Chondrocyte (in vitro differentiated cells): ENCODE data around the gene HNRNPL. TPM values are rescaled to one million over a fixed set of nuclear protein-coding genes. Genes with fewer than 3 reads are reported as not detected.
"Not testable (repeated sequence)": the region's sequence is repeated elsewhere in the genome, so short reads cannot be mapped to it uniquely, and the experiment has no call there.

Experiments used
- DNase-seq: peaks from one replicate; pipeline ENCODE4 v3.0.0; 2021; ENCODE audit warnings: mixed read lengths, low spot score
- H3K27ac Mint-ChIP-seq: one replicate; pipeline ENCODE4 v1.8.0; 2021; ENCODE audit warnings: mild to moderate bottlenecking, moderate library complexity, mixed read lengths; ENCODE audit not compliant: unreplicated experiment
- H3K27me3 Mint-ChIP-seq: 2 replicates; pipeline ENCODE4 v1.8.0; 2021; ENCODE audit warnings: low read depth, mixed read lengths
- H3K36me3 Mint-ChIP-seq: 2 replicates; pipeline ENCODE4 v1.8.0; 2021; ENCODE audit warnings: low read depth, mixed read lengths
- H3K4me1 Mint-ChIP-seq: 2 replicates; pipeline ENCODE4 v1.8.0; 2021; ENCODE audit warnings: low read depth, mild to moderate bottlenecking, mixed read lengths
- H3K4me3 Mint-ChIP-seq: one replicate; pipeline ENCODE4 v1.8.0; 2021; ENCODE audit warnings: mild to moderate bottlenecking, moderate library complexity, mixed read lengths; ENCODE audit not compliant: unreplicated experiment
- H3K9me3 Mint-ChIP-seq: 2 replicates; pipeline ENCODE4 v1.8.0; 2021; ENCODE audit warnings: low read depth, mixed read lengths
- CTCF ChIP-seq: fragments of 200-600 bp; sonication (generic); IDR thresholded peaks from 2 replicates; pipeline ENCODE4 v1.5.0; 2021; ENCODE audit warnings: antibody characterized with exemption, mild to moderate bottlenecking, moderate library complexity
- total RNA-seq: library from RNA; stranded (reverse); gene quantifications from 3 replicates; pipeline ENCODE4 v1.2.1, GENCODE V29; 2021

Gene HNRNPL
- total RNA-seq, 1 donor from 2014 or later: 214 TPM

GRCh38 chr19:38792250-38793111 lies 57.3 kb downstream of the HNRNPL start:
- H3K27ac Mint-ChIP-seq: peak overlapping the region; percentile 78
- no peaks in the 10 kb centered on the region for H3K36me3 Mint-ChIP-seq
- TF ChIP-seq CTCF: no peak
- no peak for DNase-seq
- H3K9me3 Mint-ChIP-seq: peaks cover 3% of the 10 kb centered on the region
- no peak overlapping the region for H3K4me3 Mint-ChIP-seq
- no peaks in the 10 kb centered on the region for H3K27me3 Mint-ChIP-seq
- H3K4me1 Mint-ChIP-seq: peaks cover 12% of the 10 kb centered on the region

GRCh38 chr19:38791451-38792064 lies 58.2 kb downstream of the HNRNPL start:
- H3K9me3 Mint-ChIP-seq, H3K27ac Mint-ChIP-seq, DNase-seq, H3K36me3 Mint-ChIP-seq, H3K27me3 Mint-ChIP-seq, H3K4me3 Mint-ChIP-seq: not testable (repeated sequence)
- peaks cover 12% of the 10 kb centered on the region for H3K4me1 Mint-ChIP-seq

- H3K4me3 Mint-ChIP-seq, DNase-seq, H3K9me3 Mint-ChIP-seq, H3K27me3 Mint-ChIP-seq, H3K36me3 Mint-ChIP-seq, H3K27ac Mint-ChIP-seq: not testable (repeated sequence)
- H3K4me1 Mint-ChIP-seq: peaks cover 12% of the 10 kb centered on the region
These were observed 59.0 kb downstream of the HNRNPL start for GRCh38 chr19:38790507-38791403.

GRCh38 chr19:38788478-38789243 lies 61.1 kb downstream of the HNRNPL start, which contains the start of gene LGALS7B:
Gene LGALS7B (plus strand): TSS chr19:38789200. CDS start chr19:38789227, 27 bp downstream.
- no peak for TF ChIP-seq CTCF
- H3K27ac Mint-ChIP-seq: peak within 1 kb of the TSS; percentile 13
- peaks cover 9% of the 10 kb centered on the region for H3K4me1 Mint-ChIP-seq
- H3K4me3 Mint-ChIP-seq: no peak within 1 kb of the TSS
- no peaks in the 10 kb centered on the region for H3K9me3 Mint-ChIP-seq
- no peaks in the 10 kb centered on the region for H3K27me3 Mint-ChIP-seq
- H3K36me3 Mint-ChIP-seq: no peaks in the 10 kb centered on the region
- DNase-seq: no peak

GRCh38 chr19:38786572-38787265 lies 63.1 kb downstream of the HNRNPL start:
- no peak overlapping the region for H3K27ac Mint-ChIP-seq
- TF ChIP-seq CTCF: no peak
- no peak overlapping the region for H3K4me3 Mint-ChIP-seq
- no peak for DNase-seq
- no peaks in the 10 kb centered on the region for H3K36me3 Mint-ChIP-seq
- H3K27me3 Mint-ChIP-seq: peaks cover 1% of the 10 kb centered on the region
- no peaks in the 10 kb centered on the region for H3K4me1 Mint-ChIP-seq
- H3K9me3 Mint-ChIP-seq: no peaks in the 10 kb centered on the region

Other genes with a start within 250 kb of the HNRNPL start
- gene MAP4K1, start 232.0 kb downstream of the HNRNPL start, total RNA-seq: 0.23 to 1.4 TPM (median 1.4 TPM) in 3 replicates
- 177 to 208 TPM (median 185 TPM) in 3 replicates for gene EIF3K, start 230.8 kb downstream of the HNRNPL start, total RNA-seq
- gene ACTN4, start 202.3 kb downstream of the HNRNPL start, total RNA-seq: 641 to 921 TPM (median 917 TPM) in 3 replicates
- gene CAPN12, start 105.5 kb downstream of the HNRNPL start, total RNA-seq: 0.40 to 0.44 TPM (median 0.44 TPM) in 3 replicates
- not detected in 3 replicates for gene LGALS7, start 76.5 kb downstream of the HNRNPL start, total RNA-seq
- gene LGALS7B, start 60.8 kb downstream of the HNRNPL start, total RNA-seq: not detected in 3 replicates
- 0.75 TPM in 1 of 3 replicates, not detected in the others for gene LGALS4, start 37.0 kb downstream of the HNRNPL start, total RNA-seq
- gene ECH1, start 18.2 kb downstream of the HNRNPL start, total RNA-seq: 94.9 to 112 TPM (median 94.9 TPM) in 3 replicates
- gene RINL, start 28.3 kb upstream of the HNRNPL start, total RNA-seq: 0.65 to 0.92 TPM (median 0.92 TPM) in 3 replicates
- gene SIRT2, start 49.6 kb upstream of the HNRNPL start, total RNA-seq: 54.0 to 57.1 TPM (median 54.2 TPM) in 3 replicates
- 15.3 to 17.3 TPM (median 15.8 TPM) in 3 replicates for gene NFKBIB, start 50.0 kb upstream of the HNRNPL start, total RNA-seq
- 0.69 TPM in 1 of 3 replicates, not detected in the others for gene CCER2, start 62.2 kb upstream of the HNRNPL start, total RNA-seq
- 14.4 to 25.8 TPM (median 15.6 TPM) in 3 replicates for gene SARS2, start 80.8 kb upstream of the HNRNPL start, total RNA-seq
- 23.1 to 34.0 TPM (median 27.7 TPM) in 3 replicates for gene MRPS12, start 81.0 kb upstream of the HNRNPL start, total RNA-seq
- gene FBXO17, start 125.8 kb upstream of the HNRNPL start, total RNA-seq: 40.2 to 44.9 TPM (median 40.6 TPM) in 3 replicates
- gene FBXO27, start 182.6 kb upstream of the HNRNPL start, total RNA-seq: 4.6 to 7.4 TPM (median 6.7 TPM) in 3 replicates
- not detected in 3 replicates for gene ACP7, start 234.4 kb upstream of the HNRNPL start, total RNA-seq